HepG2 (cell line): ENCODE measurements around the gene AGPAT3. TPM values are rescaled to one million over a fixed set of nuclear protein-coding genes. Genes with fewer than 3 reads are reported as not detected.

ENCODE experiments used
- AGO1 ChIP-seq: fragments of 200-400 bp; formaldehyde crosslinking; IDR thresholded peaks from 2 replicates; pipeline ENCODE4 v1.6.1; 2017; ENCODE audit warnings: mild to moderate bottlenecking, low read depth, low read length, moderate library complexity; ENCODE audit not compliant: poor library complexity, severe bottlenecking
- ATAD3A ChIP-seq: sonication (generic); formaldehyde crosslinking; IDR thresholded peaks from 2 replicates; pipeline ENCODE4 v1.4.0; 2020; ENCODE audit warnings: missing genetic modification reagents
- CENPT ChIP-seq: sonication (generic); formaldehyde crosslinking; IDR thresholded peaks from 2 replicates; pipeline ENCODE4 v1.8.0; 2022; ENCODE audit warnings: low read depth, mild to moderate bottlenecking, moderate library complexity, missing genetic modification reagents
- CHD4 ChIP-seq: fragments of 200-600 bp; sonication (generic); IDR thresholded peaks from 2 replicates; pipeline ENCODE4 v1.7.0; 2017; ENCODE audit warnings: mild to moderate bottlenecking, low read length, borderline replicate concordance
- ETV5 ChIP-seq: IDR thresholded peaks from 2 replicates; pipeline ENCODE4 v1.6.1; 2018; ENCODE audit warnings: missing biosample characterization, missing genetic modification reagents, inconsistent platforms, borderline replicate concordance
- IRF1 ChIP-seq: sonication (generic); formaldehyde crosslinking; IDR thresholded peaks from 2 replicates; pipeline ENCODE4 v1.4.0; 2020; ENCODE audit warnings: low read depth, mild to moderate bottlenecking, missing genetic modification reagents
- MLLT10 ChIP-seq: sonication (generic); formaldehyde crosslinking; IDR thresholded peaks from 2 replicates; pipeline ENCODE4 v1.4.0; 2020; ENCODE audit warnings: missing genetic modification reagents
- MTF1 ChIP-seq: sonication (generic); formaldehyde crosslinking; IDR thresholded peaks from 2 replicates; pipeline ENCODE4 v1.5.0; 2020; ENCODE audit warnings: missing genetic modification reagents
- MYC ChIP-seq: sonication (generic); formaldehyde crosslinking; IDR thresholded peaks from 2 replicates; pipeline ENCODE4 v1.9.0; 2021; ENCODE audit warnings: missing genetic modification reagents, borderline replicate concordance
- RARA ChIP-seq: IDR thresholded peaks from 2 replicates; pipeline ENCODE4 v1.6.1; 2016; ENCODE audit warnings: missing genetic modification reagents, missing compliant biosample characterization
- RERE ChIP-seq: IDR thresholded peaks from 2 replicates; pipeline ENCODE4 v1.6.1; 2016; ENCODE audit warnings: low read depth, missing genetic modification reagents, missing compliant biosample characterization
- SNAPC4 ChIP-seq: sonication (generic); formaldehyde crosslinking; IDR thresholded peaks from 2 replicates; pipeline ENCODE4 v1.4.0; 2020; ENCODE audit warnings: mild to moderate bottlenecking, missing genetic modification reagents
- SRSF1 ChIP-seq: fragments of 200-400 bp; formaldehyde crosslinking; optimal IDR thresholded peaks from 2 replicates; pipeline ENCODE3; 2017; ENCODE audit warnings: mild to moderate bottlenecking, low read depth, low read length, moderate library complexity
- STAG1 ChIP-seq: sonication (generic); formaldehyde crosslinking; IDR thresholded peaks from 2 replicates; pipeline ENCODE4 v1.4.0; 2020; ENCODE audit warnings: missing genetic modification reagents
- ZNF180 ChIP-seq: sonication (generic); formaldehyde crosslinking; IDR thresholded peaks from 2 replicates; pipeline ENCODE4 v1.4.0; 2020; ENCODE audit warnings: low read depth, missing genetic modification reagents, borderline replicate concordance
- ZNF205 ChIP-seq: IDR thresholded peaks from 2 replicates; pipeline ENCODE4 v1.6.1; 2018; ENCODE audit warnings: missing biosample characterization, missing genetic modification reagents
- ZNF264 ChIP-seq: sonication (generic); formaldehyde crosslinking; IDR thresholded peaks from 2 replicates; pipeline ENCODE4 v1.4.0; 2020; ENCODE audit warnings: missing genetic modification reagents
- ZNF329 ChIP-seq: sonication (generic); formaldehyde crosslinking; IDR thresholded peaks from 2 replicates; pipeline ENCODE4 v1.9.0; 2021; ENCODE audit warnings: low read depth, mild to moderate bottlenecking, missing genetic modification reagents
- polyA plus RNA-seq, 8 experiments: library from polyadenylated mRNA; depleted of rRNA in 3 of 8; stranded (reverse) in 7 of 8; unstranded in 1 of 8; fragments of >200 nt; fragmentation: Illumina TruSeq in 4 of 8; extraction: Trizol in 4 of 8; gene quantifications; 2 replicates each; pipeline versions ENCODE4 v1.2.1 to v1.2.3, GENCODE V29; 2011 to 2016; ENCODE audit warnings: low read depth in 4 of 8, missing spikeins in 1 of 8, mixed read lengths in 1 of 8; ENCODE audit not compliant: insufficient read depth in 1 of 8
- total RNA-seq, 5 experiments: library from RNA; depleted of rRNA; stranded (reverse); fragments of >200 nt; fragmentation: Illumina TruSeq; extraction: Trizol; gene quantifications; 2 replicates each; pipeline ENCODE4 v1.2.3, GENCODE V29; 2016; ENCODE audit warnings: low read depth in 1 of 5

The AGPAT3 gene
- total and polyA plus RNA-seq, 2 of the 13 experiments (the other 11 are each of a cell fraction or from before 2014, with no cell fraction given): 32.2 to 54.4 TPM

DNA sequence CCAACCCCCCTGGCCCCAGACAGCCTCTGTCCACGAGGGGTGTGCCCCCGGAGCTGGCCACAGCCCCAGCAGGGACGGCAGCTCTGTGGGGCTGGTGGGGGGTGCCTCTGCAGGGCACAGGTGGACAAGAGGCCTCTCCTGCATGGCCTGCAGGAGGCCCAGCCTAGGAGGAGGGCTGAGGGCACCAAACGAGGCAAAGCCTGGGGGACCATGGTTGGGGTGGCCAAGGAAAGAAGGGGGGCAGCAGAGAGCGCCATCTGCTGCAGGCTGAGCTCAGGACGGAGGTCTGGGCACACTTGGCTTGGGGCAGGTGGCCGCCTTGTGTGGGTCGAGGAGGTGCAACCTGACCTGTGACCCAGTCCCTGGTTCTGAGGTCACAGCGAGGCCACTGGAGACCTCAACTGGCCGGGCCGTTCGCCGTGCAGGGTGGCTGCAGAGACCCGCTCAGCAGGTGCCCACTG, 48.4 kb upstream of the AGPAT3 start (continued):
- TF ChIP-seq SNAPC4 (CRISPR knock-in tag) (no peak), RARA (CRISPR knock-in tag) (peak; percentile 28; the same call in 1 of the 2 replicates), MYC (CRISPR knock-in tag) (peak; percentile 35; the same call in 1 of the 2 replicates), CHD4 (no peak), RERE (no peak), SRSF1 (no peak), ZNF205 (CRISPR knock-in tag) (no peak), ETV5 (CRISPR knock-in tag) (no peak), AGO1 (no peak), STAG1 (CRISPR knock-in tag) (peak; percentile 38), IRF1 (no peak), ZNF264 (CRISPR knock-in tag) (no peak), ZNF180 (CRISPR knock-in tag) (no peak), MTF1 (CRISPR knock-in tag) (no peak), CENPT (CRISPR knock-in tag) (no peak), ZNF329 (CRISPR knock-in tag) (no peak), ATAD3A (no peak), MLLT10 (CRISPR knock-in tag) (no peak)
